Left ventricle myocardium superior (tissue), 1 donor: Measurements from ENCODE around the gene TM9SF4. TPM values are rescaled to one million over a fixed set of nuclear protein-coding genes. Genes with fewer than 3 reads are reported as not detected.

Experiments
- ATAC-seq: fragments of 200-7000 bp; cut with Tn5 transposase; one replicate; pipeline ENCODE4 v1.9.1; 2020; ENCODE audit warnings: mild to moderate bottlenecking, moderate library complexity
- DNase-seq: peaks from one replicate; pipeline ENCODE4 v3.0.0-alpha.2; 2020
- intact Hi-C: fragments of 100-400 bp; cut with micrococcal nuclease; formaldehyde crosslinking; loops from one replicate; pipeline ENCODE4 v1.11.0; 2022
- total RNA-seq: library from RNA; stranded (reverse); fragmentation: NEBNext Ultra II Directional; extraction: Animal tissue kit (Norgen Biotek cat#: 25700); gene quantifications from one replicate; pipeline ENCODE4 v1.2.1, GENCODE V29; 2021
- donor health status: DM: no; HTN: yes; CAD: no; lungs with severe emphysema.

The TM9SF4 gene
- total RNA-seq, 1 donor from 2014 or later: 25.6 TPM

DNA sequence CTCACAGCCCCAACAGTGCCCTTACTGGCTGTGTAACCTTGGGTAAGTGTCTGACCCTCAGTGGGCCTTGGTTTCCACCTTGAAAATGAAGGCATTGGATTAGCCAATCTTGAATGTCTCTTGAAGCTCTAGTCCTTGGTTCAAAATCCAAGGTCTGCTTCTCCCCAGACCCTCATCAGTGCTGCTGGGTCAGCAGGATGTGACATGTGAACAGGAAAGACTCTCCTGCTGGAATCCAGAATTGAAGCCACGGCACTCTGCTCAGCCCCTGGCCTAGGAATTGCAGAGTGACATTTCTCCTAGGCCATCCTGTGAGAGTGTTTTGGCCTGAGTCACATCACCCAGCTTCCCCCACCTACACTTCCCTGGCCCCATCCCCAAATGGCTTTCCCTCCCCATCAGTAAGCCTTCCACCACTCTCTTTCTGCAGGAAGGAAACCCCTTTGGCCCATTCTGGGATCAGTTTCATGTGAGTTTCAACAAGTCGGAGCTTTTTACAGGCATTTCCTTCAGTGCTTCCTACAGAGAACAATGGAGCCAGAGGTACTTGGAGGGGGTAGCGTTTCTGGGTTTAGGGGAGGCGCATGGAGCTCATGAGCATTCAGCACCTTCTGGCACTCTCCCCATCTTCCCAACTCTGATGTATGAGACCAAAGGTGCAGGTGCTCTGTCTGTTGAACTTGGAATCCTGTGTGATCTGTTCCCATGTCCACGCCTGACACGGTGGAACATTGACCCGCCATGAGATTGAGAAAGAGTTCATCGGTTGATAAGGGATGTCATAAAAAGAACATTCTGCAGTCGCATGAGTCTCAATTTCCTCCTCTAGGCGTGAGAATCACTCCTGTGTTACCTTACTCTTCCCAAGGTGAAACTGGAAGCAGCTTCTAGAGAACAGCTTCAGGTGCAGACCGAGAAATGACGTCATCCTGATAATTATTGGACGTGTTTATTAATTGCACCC lies 106.9 kb downstream of the TM9SF4 start:
- no peak for DNase-seq
- no peak for ATAC-seq
- intact Hi-C loops: no loop called here

Other genes starting within 250 kb of the TM9SF4 start
- 4.0 TPM for gene DUSP15, start 239.2 kb upstream of the TM9SF4 start, total RNA-seq
- not detected for gene TTLL9, start 239.1 kb upstream of the TM9SF4 start, total RNA-seq
- 9.7 TPM for gene PDRG1, start 157.7 kb upstream of the TM9SF4 start, total RNA-seq
- not detected for gene XKR7, start 141.6 kb upstream of the TM9SF4 start, total RNA-seq
- 9.2 TPM for gene CCM2L, start 99.3 kb upstream of the TM9SF4 start, total RNA-seq
- 4.4 TPM for gene HCK, start 57.5 kb upstream of the TM9SF4 start, total RNA-seq
- 6.7 TPM for gene PLAGL2, start 98.0 kb downstream of the TM9SF4 start, total RNA-seq
- 24.1 TPM for gene POFUT1, start 98.2 kb downstream of the TM9SF4 start, total RNA-seq
- 9.1 TPM for gene KIF3B, start 167.9 kb downstream of the TM9SF4 start, total RNA-seq
- gene ASXL1, start 248.6 kb downstream of the TM9SF4 start, total RNA-seq: 25.7 TPM